ENCODE results near the gene ALPL.

- TF ChIP-seq POLR2A (IDR thresholded peaks at IDR 0.05), result no peak
- TF ChIP-seq, protein P1, sequence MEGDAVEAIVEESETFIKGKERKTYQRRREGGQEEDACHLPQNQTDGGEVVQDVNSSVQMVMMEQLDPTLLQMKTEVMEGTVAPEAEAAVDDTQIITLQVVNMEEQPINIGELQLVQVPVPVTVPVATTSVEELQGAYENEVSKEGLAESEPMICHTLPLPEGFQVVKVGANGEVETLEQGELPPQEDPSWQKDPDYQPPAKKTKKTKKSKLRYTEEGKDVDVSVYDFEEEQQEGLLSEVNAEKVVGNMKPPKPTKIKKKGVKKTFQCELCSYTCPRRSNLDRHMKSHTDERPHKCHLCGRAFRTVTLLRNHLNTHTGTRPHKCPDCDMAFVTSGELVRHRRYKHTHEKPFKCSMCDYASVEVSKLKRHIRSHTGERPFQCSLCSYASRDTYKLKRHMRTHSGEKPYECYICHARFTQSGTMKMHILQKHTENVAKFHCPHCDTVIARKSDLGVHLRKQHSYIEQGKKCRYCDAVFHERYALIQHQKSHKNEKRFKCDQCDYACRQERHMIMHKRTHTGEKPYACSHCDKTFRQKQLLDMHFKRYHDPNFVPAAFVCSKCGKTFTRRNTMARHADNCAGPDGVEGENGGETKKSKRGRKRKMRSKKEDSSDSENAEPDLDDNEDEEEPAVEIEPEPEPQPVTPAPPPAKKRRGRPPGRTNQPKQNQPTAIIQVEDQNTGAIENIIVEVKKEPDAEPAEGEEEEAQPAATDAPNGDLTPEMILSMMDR (IDR thresholded peaks at IDR 0.05), result no peak
- TF ChIP-seq POLR2AphosphoS5 (IDR thresholded peaks at IDR 0.05), result no peak
These were observed 11.7 kb upstream of the ALPL start for GRCh38 chr1:21497466-21498061.

All from breast epithelium (tissue), 3 donors.